Activated T-helper 17 cell treated with anti-CD3 and anti-CD28 coated beads, Interleukin-2, amount 50 U/mL, for 72 hours (primary cell): Measurements from ENCODE around the gene CCDC178. TPM values are rescaled to one million over a fixed set of nuclear protein-coding genes. Genes with fewer than 3 reads are reported as not detected.

ENCODE experiments used
- ATAC-seq: fragments of 150-1000 bp; cut with Tn5 transposase; replicated peaks from 2 replicates; pipeline ENCODE4 v1.10.0; 2021; ENCODE audit warnings: mild to moderate bottlenecking, moderate library complexity
- H3K27ac Mint-ChIP-seq: one replicate; pipeline ENCODE4 v1.8.0; 2022; ENCODE audit warnings: mixed read lengths
- H3K27me3 Mint-ChIP-seq: one replicate; pipeline ENCODE4 v1.8.0; 2022; ENCODE audit warnings: mixed read lengths
- H3K36me3 Mint-ChIP-seq: one replicate; pipeline ENCODE4 v1.8.0; 2022; ENCODE audit warnings: low read depth, mild to moderate bottlenecking, mixed read lengths
- H3K4me1 Mint-ChIP-seq: one replicate; pipeline ENCODE4 v1.8.0; 2022; ENCODE audit warnings: mixed read lengths
- H3K4me3 Mint-ChIP-seq: one replicate; pipeline ENCODE4 v1.8.0; 2022; ENCODE audit warnings: mild to moderate bottlenecking, mixed read lengths
- H3K9me3 Mint-ChIP-seq: one replicate; pipeline ENCODE4 v1.8.0; 2022; ENCODE audit warnings: mixed read lengths
- total RNA-seq, 2 donors: library from RNA; stranded (reverse); gene quantifications; one replicate each; pipeline ENCODE4 v1.2.3, GENCODE V29; 2022

The CCDC178 gene
- total RNA-seq, result not detected

GRCh38 chr18:33440060-33441043 is at the start of gene CCDC178:
CCDC178 (minus strand) TSS chr18:33440721; CDS start chr18:33412088, 28,633 bp downstream.
- Mint-ChIP-seq H3K36me3 (no peaks in the 10 kb centered on the region), H3K9me3 (peaks cover 3% of the 10 kb centered on the region), H3K27ac (no peak within 1 kb of the TSS), H3K27me3 (peaks cover 16% of the 10 kb centered on the region), H3K4me3 (no peak within 1 kb of the TSS), H3K4me1 (no peaks in the 10 kb centered on the region)
- ATAC-seq, result no peak

GRCh38 chr18:33483908-33484307 is 43.4 kb upstream of the CCDC178 start:
- Mint-ChIP-seq H3K27ac (no peak overlapping the region), H3K27me3 (no peaks in the 10 kb centered on the region), H3K9me3 (peaks cover 1% of the 10 kb centered on the region), H3K4me1 (no peaks in the 10 kb centered on the region), H3K4me3 (no peak overlapping the region), H3K36me3 (no peaks in the 10 kb centered on the region)
- no peak for ATAC-seq

GRCh38 chr18:33472509-33472908 is 32.0 kb upstream of the CCDC178 start:
- Mint-ChIP-seq H3K27me3 (no peaks in the 10 kb centered on the region), H3K4me1 (no peaks in the 10 kb centered on the region), H3K4me3 (no peak overlapping the region), H3K36me3 (no peaks in the 10 kb centered on the region), H3K9me3 (peaks cover 5% of the 10 kb centered on the region), H3K27ac (no peak overlapping the region)
- ATAC-seq, result no peak

GRCh38 chr18:33470216-33470615 is 29.7 kb upstream of the CCDC178 start:
- Mint-ChIP-seq H3K9me3 (peaks cover 5% of the 10 kb centered on the region), H3K4me1 (no peaks in the 10 kb centered on the region), H3K4me3 (no peak overlapping the region), H3K36me3 (no peaks in the 10 kb centered on the region), H3K27me3 (no peaks in the 10 kb centered on the region), H3K27ac (no peak overlapping the region)
- no peak for ATAC-seq

- no peak for ATAC-seq
- H3K27me3 Mint-ChIP-seq, result no peaks in the 10 kb centered on the region
- no peak overlapping the region for H3K4me3 Mint-ChIP-seq
- H3K36me3 Mint-ChIP-seq, result no peaks in the 10 kb centered on the region
- H3K4me1 Mint-ChIP-seq, result no peaks in the 10 kb centered on the region
- H3K9me3 Mint-ChIP-seq, result peaks cover 5% of the 10 kb centered on the region
- H3K27ac Mint-ChIP-seq, result no peak overlapping the region
Observed at GRCh38 chr18:33469699-33470098, 29.2 kb upstream of the CCDC178 start.

- no peak overlapping the region for H3K4me3 Mint-ChIP-seq
Observed at GRCh38 chr18:33467531-33467930, 27.0 kb upstream of the CCDC178 start.

GRCh38 chr18:33466822-33467221 is 26.3 kb upstream of the CCDC178 start:
- no peaks in the 10 kb centered on the region for H3K36me3 Mint-ChIP-seq
- H3K27me3 Mint-ChIP-seq, result no peaks in the 10 kb centered on the region
- H3K4me1 Mint-ChIP-seq, result no peaks in the 10 kb centered on the region
- ATAC-seq, result no peak
- peaks cover 5% of the 10 kb centered on the region for H3K9me3 Mint-ChIP-seq
- no peak overlapping the region for H3K4me3 Mint-ChIP-seq
- H3K27ac Mint-ChIP-seq, result no peak overlapping the region

More at GRCh38 chr18:33467531-33467930, 27.0 kb upstream of the CCDC178 start:
- no peak overlapping the region for H3K27ac Mint-ChIP-seq
- no peaks in the 10 kb centered on the region for H3K36me3 Mint-ChIP-seq
- ATAC-seq, result no peak
- H3K4me1 Mint-ChIP-seq, result no peaks in the 10 kb centered on the region
- H3K27me3 Mint-ChIP-seq, result no peaks in the 10 kb centered on the region
- no peaks in the 10 kb centered on the region for H3K9me3 Mint-ChIP-seq

GRCh38 chr18:33460681-33461080 is 20.2 kb upstream of the CCDC178 start:
- no peak for ATAC-seq
- no peak overlapping the region for H3K27ac Mint-ChIP-seq
- H3K4me3 Mint-ChIP-seq, result no peak overlapping the region
- H3K36me3 Mint-ChIP-seq, result no peaks in the 10 kb centered on the region
- no peaks in the 10 kb centered on the region for H3K27me3 Mint-ChIP-seq
- H3K4me1 Mint-ChIP-seq, result no peaks in the 10 kb centered on the region
- peaks cover 5% of the 10 kb centered on the region for H3K9me3 Mint-ChIP-seq

GRCh38 chr18:33459612-33460011 is 19.1 kb upstream of the CCDC178 start:
- no peaks in the 10 kb centered on the region for H3K27me3 Mint-ChIP-seq
- H3K9me3 Mint-ChIP-seq, result peaks cover 5% of the 10 kb centered on the region
- no peaks in the 10 kb centered on the region for H3K36me3 Mint-ChIP-seq
- no peaks in the 10 kb centered on the region for H3K4me1 Mint-ChIP-seq
- no peak overlapping the region for H3K27ac Mint-ChIP-seq
- no peak for ATAC-seq
- H3K4me3 Mint-ChIP-seq, result no peak overlapping the region

- H3K4me3 Mint-ChIP-seq, result no peak overlapping the region
- no peaks in the 10 kb centered on the region for H3K4me1 Mint-ChIP-seq
- no peaks in the 10 kb centered on the region for H3K36me3 Mint-ChIP-seq
- no peaks in the 10 kb centered on the region for H3K27me3 Mint-ChIP-seq
- peaks cover 15% of the 10 kb centered on the region for H3K9me3 Mint-ChIP-seq
- no peak overlapping the region for H3K27ac Mint-ChIP-seq
- ATAC-seq, result no peak
Observed at GRCh38 chr18:33446604-33447003, 6.1 kb upstream of the CCDC178 start.

- Mint-ChIP-seq H3K27me3 (peaks cover 2% of the 10 kb centered on the region), H3K4me3 (no peak overlapping the region), H3K9me3 (peaks cover 12% of the 10 kb centered on the region), H3K36me3 (no peaks in the 10 kb centered on the region), H3K27ac (no peak overlapping the region), H3K4me1 (no peaks in the 10 kb centered on the region)
- ATAC-seq, result no peak
Observed at GRCh38 chr18:33444709-33445108, 4.2 kb upstream of the CCDC178 start.

- H3K9me3 Mint-ChIP-seq, result no peaks in the 10 kb centered on the region
- no peaks in the 10 kb centered on the region for H3K36me3 Mint-ChIP-seq
- no peak overlapping the region for H3K4me3 Mint-ChIP-seq
- no peak for ATAC-seq
- H3K27ac Mint-ChIP-seq, result no peak overlapping the region
- no peaks in the 10 kb centered on the region for H3K4me1 Mint-ChIP-seq
- no peaks in the 10 kb centered on the region for H3K27me3 Mint-ChIP-seq
Observed at GRCh38 chr18:33432857-33433256, 7.7 kb downstream of the CCDC178 start.

GRCh38 chr18:33427549-33427948 is 13.0 kb downstream of the CCDC178 start:
- ATAC-seq, result no peak
- H3K27me3 Mint-ChIP-seq, result no peaks in the 10 kb centered on the region
- H3K27ac Mint-ChIP-seq, result no peak overlapping the region
- peaks cover 6% of the 10 kb centered on the region for H3K9me3 Mint-ChIP-seq
- no peak overlapping the region for H3K4me3 Mint-ChIP-seq
- no peaks in the 10 kb centered on the region for H3K4me1 Mint-ChIP-seq
- H3K36me3 Mint-ChIP-seq, result no peaks in the 10 kb centered on the region

- Mint-ChIP-seq H3K36me3 (no peaks in the 10 kb centered on the region), H3K4me1 (no peaks in the 10 kb centered on the region), H3K9me3 (peaks cover 6% of the 10 kb centered on the region), H3K27ac (no peak overlapping the region), H3K27me3 (no peaks in the 10 kb centered on the region), H3K4me3 (no peak overlapping the region)
- ATAC-seq, result no peak
Observed at GRCh38 chr18:33424266-33424946, 16.1 kb downstream of the CCDC178 start.

- H3K27ac Mint-ChIP-seq, result no peak overlapping the region
- H3K4me1 Mint-ChIP-seq, result no peaks in the 10 kb centered on the region
- no peaks in the 10 kb centered on the region for H3K36me3 Mint-ChIP-seq
- H3K27me3 Mint-ChIP-seq, result no peaks in the 10 kb centered on the region
- H3K9me3 Mint-ChIP-seq, result peaks cover 11% of the 10 kb centered on the region
- ATAC-seq, result no peak
- H3K4me3 Mint-ChIP-seq, result no peak overlapping the region
Observed at GRCh38 chr18:33421225-33421624, 19.3 kb downstream of the CCDC178 start.
